ENCODE measurements around the gene PSMG1. TPM values are rescaled to one million over a fixed set of nuclear protein-coding genes. Genes with fewer than 3 reads are reported as not detected.

Gene PSMG1
- total and polyA plus RNA-seq, 2 of the 8 experiments (the other 6 are each of a cell fraction or from before 2014, with no cell fraction given) = 50.7 to 93.7 TPM

GRCh38 chr21:39217356-39218081 is 34.3 kb upstream of the PSMG1 start:
- peaks cover 0 to 69% (median 16%) of the 10 kb centered on the region in 4 experiments; a peak in 7 of 8 replicates for H3K36me3 ChIP-seq (ENCODE audit: control insufficient read depth in 2 of 4, insufficient read depth in 4 of 4, low read length in 3 of 4)
- no peak overlapping the region for H2BK12ac ChIP-seq (ENCODE audit: low read depth, low read length)
- no peak overlapping the region for H2AFZ ChIP-seq (ENCODE audit: low read length)
- no peak overlapping the region for H3K9ac ChIP-seq (replicated peaks in 1 of 4; ENCODE audit: extremely low read depth in 1 of 4, low read depth in 3 of 4, low read length in 3 of 4)
- POLR2A ChIA-PET (ENCODE audit: partially characterized antibody) = no interaction called here
- DNase-seq (ENCODE audit: low read depth in 1 of 2, low spot score in 2 of 2) (no peak), FAIRE-seq (no peak)
- H3K4me1 ChIP-seq (replicated peaks in 1 of 4; ENCODE audit: control insufficient read depth in 3 of 4, insufficient read depth in 4 of 4, low read length in 3 of 4) = no peaks in the 10 kb centered on the region
- no peak overlapping the region for H3K4ac ChIP-seq (replicated peaks; ENCODE audit: insufficient read length, low read depth, low read length)
- no peak overlapping the region for H3K56ac ChIP-seq (replicated peaks; ENCODE audit: insufficient read length, low read depth, low read length)
- H3K23ac ChIP-seq (ENCODE audit: insufficient read length) = no peak overlapping the region
- no peak overlapping the region for H2BK20ac ChIP-seq (ENCODE audit: low read length)
- H3K4me3 ChIP-seq (ENCODE audit: extremely low read depth in 1 of 4, insufficient read depth in 2 of 4, low read depth in 3 of 4, low read length in 4 of 4) = no peak overlapping the region
- CTCF ChIA-PET (ENCODE audit: partially characterized antibody) = interaction anchor here (0.7 to 1.1 kb wide), 2 partner anchors 8 to 46 kb away, joined by 3 to 4 read pairs; no protein-coding TSS in a partner anchor
- H2BK5ac ChIP-seq (ENCODE audit: low read depth, low read length) = no peak overlapping the region
- no peaks in the 10 kb centered on the region for H3K79me2 ChIP-seq (ENCODE audit: control insufficient read depth in 1 of 2, insufficient read depth in 2 of 2, low read length in 2 of 2)
- no peaks in the 10 kb centered on the region for H3K23me2 ChIP-seq (ENCODE audit: low read depth, low read length)
- H2BK15ac ChIP-seq (ENCODE audit: low read length) = no peak overlapping the region
- H3K27ac ChIP-seq (ENCODE audit: low read depth, low read length) = no peak overlapping the region
- H3K79me1 ChIP-seq (ENCODE audit: low read depth, low read length) = no peaks in the 10 kb centered on the region
- H4K20me1 ChIP-seq (replicated peaks in 1 of 2; ENCODE audit: control insufficient read depth in 1 of 2, insufficient read depth in 2 of 2, low read length in 2 of 2) = no peaks in the 10 kb centered on the region
- H3K4me2 ChIP-seq (ENCODE audit: insufficient read depth in 1 of 2, low read depth in 2 of 2, low read length in 2 of 2) = no peak overlapping the region
- H3K18ac ChIP-seq (ENCODE audit: extremely low read depth, low read length) = no peak overlapping the region
- H4K8ac ChIP-seq (ENCODE audit: extremely low read depth, insufficient read depth, low read length) = no peak overlapping the region
- no peak overlapping the region for H4K91ac ChIP-seq (replicated peaks; ENCODE audit: insufficient read length, low read length)
- H2AK5ac ChIP-seq (ENCODE audit: low read depth, low read length) = no peak overlapping the region
- H3K27me3 ChIP-seq (replicated peaks in 1 of 4; ENCODE audit: control insufficient read depth in 3 of 4, extremely low read depth in 1 of 4, insufficient read depth in 3 of 4, low read length in 3 of 4) = no peaks in the 10 kb centered on the region
- H3K14ac ChIP-seq (ENCODE audit: insufficient read length) = no peak overlapping the region
- H4K5ac ChIP-seq (ENCODE audit: insufficient read length, low read depth, low read length) = no peak overlapping the region
- WGBS, 2 experiments (ENCODE audit: extremely low coverage in 1 of 2, insufficient coverage in 1 of 2, insufficient read length in 1 of 2, insufficient replicate concordance in 2 of 2, low coverage in 1 of 2, low lambda C conversion rate in 2 of 2, missing lambda C conversion rate in 1 of 2) = 86% methylated on average over 3 of the region's 3 CpGs; no CpG with 5 or more reads in 1 of the 2 experiments
- H3K9me3 ChIP-seq (ENCODE audit: insufficient read depth in 2 of 2, low read depth in 1 of 2, low read length in 1 of 2) = no peaks in the 10 kb centered on the region
- H2BK120ac ChIP-seq (replicated peaks; ENCODE audit: low read depth, low read length) = no peak overlapping the region
- TF ChIP-seq CTCF (IDR thresholded peaks at IDR 0.05; ENCODE audit: control extremely low read depth in 1 of 3, insufficient read depth in 1 of 3, low read depth in 1 of 3, low read length in 3 of 3) = no peak
- TF ChIP-seq SRF (IDR thresholded peaks at IDR 0.05; ENCODE audit: low read depth, low read length) = no peak
- no peak for TF ChIP-seq PHF8 (conservative IDR thresholded peaks at IDR 0.05; ENCODE audit: low read depth, low read length)
- no peak for TF ChIP-seq BACH1 (IDR thresholded peaks at IDR 0.05; ENCODE audit: low read length)
- no peak for TF ChIP-seq SP1 (IDR thresholded peaks at IDR 0.05; ENCODE audit: low read depth, low read length)
- TF ChIP-seq ATF2 (IDR thresholded peaks at IDR 0.05; ENCODE audit: low read length) = no peak
- no peak for TF ChIP-seq EP300 (IDR thresholded peaks at IDR 0.05; ENCODE audit: borderline replicate concordance in 1 of 2, low read depth in 2 of 2, low read length in 2 of 2)
- TF ChIP-seq TEAD4 (IDR thresholded peaks at IDR 0.05; ENCODE audit: low read depth, low read length) = no peak
- TF ChIP-seq CHD2 (IDR thresholded peaks at IDR 0.05; ENCODE audit: low read length) = no peak

Measured in H1 (cell line).